Suprapubic skin (tissue), 4 donors: Measurements from ENCODE around the gene GNPAT. TPM values are rescaled to one million over a fixed set of nuclear protein-coding genes. Genes with fewer than 3 reads are reported as not detected.

Source experiments
- DNase-seq, 2 donors: peaks; one replicate each; pipeline ENCODE4 v3.0.0-alpha.2; 2019; ENCODE audit warnings: low spot score in 2 of 2
- H3K27ac ChIP-seq: fragments of 200-600 bp; sonication (generic); one replicate; pipeline ENCODE4 v1.5.1; 2019
- H3K27me3 ChIP-seq: fragments of 200-600 bp; sonication (generic); one replicate; pipeline ENCODE4 v1.5.1; 2019
- H3K36me3 ChIP-seq: fragments of 200-600 bp; sonication (generic); one replicate; pipeline ENCODE4 v1.5.1; 2019
- H3K4me1 ChIP-seq: fragments of 200-600 bp; sonication (generic); one replicate; pipeline ENCODE4 v1.5.1; 2019
- H3K4me3 ChIP-seq: fragments of 200-600 bp; sonication (generic); one replicate; pipeline ENCODE4 v1.5.1; 2019; ENCODE audit warnings: mild to moderate bottlenecking
- H3K9me3 ChIP-seq: fragments of 200-600 bp; sonication (generic); one replicate; pipeline ENCODE4 v1.5.1; 2019
- EP300 ChIP-seq: sonication (generic); formaldehyde crosslinking; IDR thresholded peaks from one replicate; pipeline ENCODE4 v1.6.1; 2017; ENCODE audit warnings: antibody characterized with exemption
- POLR2A ChIP-seq, 2 donors: fragments of 450-650 bp; IDR thresholded peaks; one replicate each; pipeline ENCODE4 v1.6.1; 2017; ENCODE audit warnings: antibody characterized with exemption in 2 of 2, mild to moderate bottlenecking in 2 of 2, moderate library complexity in 2 of 2
- POLR2AphosphoS5 ChIP-seq, 3 donors: sonication (generic); formaldehyde crosslinking; IDR thresholded peaks; one replicate each; pipeline ENCODE4 v1.6.1; 2017; ENCODE audit warnings: antibody characterized with exemption in 3 of 3
- WGBS: methylation state at CpG from one replicate; pipeline ENCODE4 v1.1.5; 2018; 5-methylcytosine and 5-hydroxymethylcytosine counted together
- total RNA-seq, 4 donors: library from RNA; depleted of rRNA; stranded (reverse); fragments of >200 nt; gene quantifications; one replicate each; pipeline ENCODE4 v1.1.0, GENCODE V29; 2016
- TF ChIP-seq, protein P1 (sequence below), 2 donors: fragments of 200-600 bp in 1 of 2; fragments of 450-650 bp in 1 of 2; sonication (generic) in 1 of 2; IDR thresholded peaks; one replicate each; pipeline ENCODE4 v1.5.1; 2016 to 2019; ENCODE audit warnings: antibody characterized with exemption in 2 of 2, mild to moderate bottlenecking in 1 of 2, moderate library complexity in 1 of 2

The GNPAT gene
- total RNA-seq, 4 donors from 2014 or later = 32.5 to 56.9 (median 42.7) TPM

DNA sequence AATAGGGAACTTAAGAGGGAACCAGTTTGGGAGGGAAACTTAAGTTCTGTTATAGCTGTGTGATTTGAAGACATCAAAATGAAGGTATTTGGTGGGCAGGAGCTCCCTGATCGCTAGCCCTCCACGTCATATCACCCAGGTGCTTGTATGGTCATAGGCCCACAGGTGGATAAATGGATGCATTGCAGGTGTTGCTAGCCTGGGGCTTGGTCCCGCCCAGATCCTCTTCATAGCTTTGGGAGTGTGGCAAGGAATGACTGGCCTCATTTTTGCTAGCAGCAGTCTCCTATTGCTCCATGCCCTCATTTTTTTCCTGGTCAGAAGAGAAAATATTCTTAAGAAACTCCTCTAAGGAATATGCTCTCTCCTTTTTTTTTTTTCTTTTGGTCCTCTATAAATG, 11.3 kb downstream of the GNPAT start:
- Histone ChIP-seq H3K4me3 (no peak overlapping the region), H3K27me3 (no peaks in the 10 kb centered on the region), H3K4me1 (no peaks in the 10 kb centered on the region), H3K36me3 (peaks cover 55% of the 10 kb centered on the region), H3K9me3 (no peaks in the 10 kb centered on the region), H3K27ac (no peak overlapping the region)
- 68% methylated on average over 3 of the region's 3 CpGs for WGBS
- no peak for DNase-seq
- TF ChIP-seq POLR2A (IDR thresholded peaks at IDR 0.05) = no peak
- TF ChIP-seq EP300 = no peak
- no peak for TF ChIP-seq POLR2AphosphoS5 (IDR thresholded peaks at IDR 0.05)
- TF ChIP-seq, protein P1, sequence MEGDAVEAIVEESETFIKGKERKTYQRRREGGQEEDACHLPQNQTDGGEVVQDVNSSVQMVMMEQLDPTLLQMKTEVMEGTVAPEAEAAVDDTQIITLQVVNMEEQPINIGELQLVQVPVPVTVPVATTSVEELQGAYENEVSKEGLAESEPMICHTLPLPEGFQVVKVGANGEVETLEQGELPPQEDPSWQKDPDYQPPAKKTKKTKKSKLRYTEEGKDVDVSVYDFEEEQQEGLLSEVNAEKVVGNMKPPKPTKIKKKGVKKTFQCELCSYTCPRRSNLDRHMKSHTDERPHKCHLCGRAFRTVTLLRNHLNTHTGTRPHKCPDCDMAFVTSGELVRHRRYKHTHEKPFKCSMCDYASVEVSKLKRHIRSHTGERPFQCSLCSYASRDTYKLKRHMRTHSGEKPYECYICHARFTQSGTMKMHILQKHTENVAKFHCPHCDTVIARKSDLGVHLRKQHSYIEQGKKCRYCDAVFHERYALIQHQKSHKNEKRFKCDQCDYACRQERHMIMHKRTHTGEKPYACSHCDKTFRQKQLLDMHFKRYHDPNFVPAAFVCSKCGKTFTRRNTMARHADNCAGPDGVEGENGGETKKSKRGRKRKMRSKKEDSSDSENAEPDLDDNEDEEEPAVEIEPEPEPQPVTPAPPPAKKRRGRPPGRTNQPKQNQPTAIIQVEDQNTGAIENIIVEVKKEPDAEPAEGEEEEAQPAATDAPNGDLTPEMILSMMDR (IDR thresholded peaks at IDR 0.05) = no peak

DNA sequence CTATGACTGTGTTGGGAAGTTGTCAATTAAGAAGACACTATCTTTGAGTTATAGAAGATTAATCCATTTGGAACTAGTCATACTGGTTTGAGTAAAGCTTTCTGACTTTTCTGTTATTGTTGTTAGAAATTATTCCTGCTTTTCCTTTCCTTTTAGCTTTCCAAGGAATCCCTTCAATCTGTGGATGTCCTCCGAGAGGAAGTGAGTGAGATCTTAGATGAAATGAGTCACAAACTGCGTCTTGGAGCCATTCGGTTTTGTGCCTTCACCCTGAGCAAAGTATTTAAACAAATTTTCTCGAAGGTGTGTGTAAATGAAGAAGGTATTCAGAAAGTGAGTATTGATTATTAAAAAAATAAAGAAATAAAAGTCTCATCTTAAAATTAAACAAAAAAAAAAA, 19.3 kb downstream of the GNPAT start:
- no peak overlapping the region for H3K4me3 ChIP-seq
- WGBS = 94% methylated on average over 4 of the region's 4 CpGs
- no peaks in the 10 kb centered on the region for H3K4me1 ChIP-seq
- no peaks in the 10 kb centered on the region for H3K9me3 ChIP-seq
- TF ChIP-seq EP300 (no peak), POLR2AphosphoS5 (IDR thresholded peaks at IDR 0.05) (no peak), POLR2A (IDR thresholded peaks at IDR 0.05) (no peak)
- TF ChIP-seq, protein P1 (IDR thresholded peaks at IDR 0.05) = no peak
- DNase-seq = no peak
- H3K36me3 ChIP-seq = peaks cover 84% of the 10 kb centered on the region
- H3K27me3 ChIP-seq = no peaks in the 10 kb centered on the region
- H3K27ac ChIP-seq = no peak overlapping the region

DNA sequence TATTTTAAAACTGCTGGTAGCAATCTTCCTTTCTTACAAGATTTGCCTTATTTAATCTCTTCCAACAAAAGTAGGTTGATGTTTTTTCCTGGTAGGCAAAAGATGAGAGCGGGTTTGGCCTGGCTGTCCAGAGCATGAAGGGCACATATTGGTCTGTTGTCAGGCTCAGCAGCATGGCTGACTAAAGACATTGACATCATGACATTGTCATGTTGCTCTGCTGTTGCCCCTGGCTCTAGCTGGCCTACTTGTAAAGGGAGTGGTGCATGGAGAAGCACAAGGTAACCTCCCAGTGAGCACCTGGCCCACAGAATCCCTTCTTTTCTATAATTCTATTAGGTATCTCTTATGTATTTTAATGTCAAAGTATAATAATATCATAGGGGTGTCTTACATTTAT, 23.6 kb downstream of the GNPAT start:
- TF ChIP-seq POLR2AphosphoS5 (IDR thresholded peaks at IDR 0.05) = no peak
- TF ChIP-seq EP300 = no peak
- no peak for TF ChIP-seq POLR2A (IDR thresholded peaks at IDR 0.05)
- TF ChIP-seq, protein P1 (IDR thresholded peaks at IDR 0.05) = no peak
- DNase-seq = no peak
- WGBS = 100% methylated on average over 1 of the region's 1 CpG
- Histone ChIP-seq H3K9me3 (no peaks in the 10 kb centered on the region), H3K4me3 (no peak overlapping the region), H3K27me3 (no peaks in the 10 kb centered on the region), H3K27ac (no peak overlapping the region), H3K4me1 (no peaks in the 10 kb centered on the region), H3K36me3 (peaks cover 90% of the 10 kb centered on the region)

DNA sequence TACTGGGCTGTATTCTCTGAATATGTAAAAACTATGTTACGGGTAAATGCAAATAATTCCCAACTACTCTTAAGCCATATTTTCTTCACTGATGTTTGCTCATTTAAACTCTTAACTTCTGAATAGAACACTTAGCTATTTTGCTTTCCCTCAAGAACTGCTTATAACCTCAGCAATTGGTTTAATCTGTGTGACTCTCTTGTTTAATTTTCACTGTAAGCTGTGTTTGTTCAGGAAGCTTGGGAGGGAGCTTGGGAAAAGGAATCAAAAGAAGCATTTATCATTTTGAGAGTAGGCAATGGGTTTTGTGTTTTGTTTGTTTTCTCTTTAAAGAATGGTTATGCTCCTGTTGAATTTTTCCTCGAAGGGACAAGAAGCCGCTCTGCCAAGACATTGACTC, 24.4 kb downstream of the GNPAT start:
- H3K27me3 ChIP-seq = no peaks in the 10 kb centered on the region
- no peak for DNase-seq
- H3K9me3 ChIP-seq = no peaks in the 10 kb centered on the region
- TF ChIP-seq, protein P1 (IDR thresholded peaks at IDR 0.05) = no peak
- TF ChIP-seq POLR2AphosphoS5 (IDR thresholded peaks at IDR 0.05) (no peak), EP300 (no peak), POLR2A (IDR thresholded peaks at IDR 0.05) (no peak)
- no peaks in the 10 kb centered on the region for H3K4me1 ChIP-seq
- peaks cover 90% of the 10 kb centered on the region for H3K36me3 ChIP-seq
- 92% methylated on average over 3 of the region's 3 CpGs for WGBS
- no peak overlapping the region for H3K27ac ChIP-seq
- no peak overlapping the region for H3K4me3 ChIP-seq

DNA sequence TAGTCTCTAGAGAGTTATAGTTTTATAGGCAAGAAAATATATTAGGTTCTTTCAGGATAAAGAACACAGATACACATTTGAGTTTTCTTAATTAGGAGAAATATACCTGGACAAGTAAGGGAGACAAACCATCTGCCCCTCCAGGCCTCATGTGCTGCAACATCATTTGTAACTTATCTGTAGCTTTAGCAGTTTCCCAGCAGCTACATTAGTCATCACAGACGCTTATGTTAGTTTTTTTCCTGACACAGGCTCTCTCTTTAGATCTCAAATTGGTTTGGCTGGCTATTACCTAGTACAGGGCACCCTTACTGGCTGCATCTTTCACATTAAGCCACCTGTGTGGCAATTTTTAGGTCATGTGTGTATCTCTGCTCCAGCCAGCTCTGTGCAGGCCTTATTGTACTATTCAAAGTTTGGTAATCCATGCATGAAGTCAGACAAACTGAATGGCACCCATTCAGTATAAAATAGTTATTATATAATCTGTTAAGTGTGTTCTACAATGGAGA, 25.9 kb downstream of the GNPAT start:
- H3K36me3 ChIP-seq = peaks cover 92% of the 10 kb centered on the region
- no peak overlapping the region for H3K27ac ChIP-seq
- no peak for DNase-seq
- no peaks in the 10 kb centered on the region for H3K27me3 ChIP-seq
- WGBS = 0% methylated on average over 1 of the region's 1 CpG
- H3K4me1 ChIP-seq = no peaks in the 10 kb centered on the region
- no peak for TF ChIP-seq POLR2A (IDR thresholded peaks at IDR 0.05)
- TF ChIP-seq EP300 = no peak
- no peak for TF ChIP-seq POLR2AphosphoS5 (IDR thresholded peaks at IDR 0.05)
- TF ChIP-seq, protein P1 (IDR thresholded peaks at IDR 0.05) = no peak
- no peaks in the 10 kb centered on the region for H3K9me3 ChIP-seq
- H3K4me3 ChIP-seq = no peak overlapping the region
